ENCODE data around the gene LRFN5.

DNA sequence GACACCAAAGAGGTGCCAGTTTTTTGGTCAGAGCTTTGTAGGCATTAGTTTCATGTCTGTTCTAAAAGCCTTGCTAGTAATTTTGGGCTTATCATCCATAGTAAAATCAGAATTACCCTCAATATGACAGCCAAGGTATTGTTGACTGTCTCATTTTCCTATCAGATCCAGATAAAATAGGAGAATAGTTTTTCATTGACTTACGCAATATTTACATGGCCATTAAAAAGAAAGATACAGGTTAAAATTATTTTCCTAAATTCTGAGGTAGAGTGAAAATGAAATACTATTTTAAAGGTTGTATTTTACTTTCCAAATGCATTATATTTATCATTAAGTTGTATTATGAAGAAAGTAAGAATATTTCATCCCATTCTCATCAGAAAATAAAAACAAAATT lies 203.7 kb downstream of the LRFN5 start:
- TF ChIP-seq, protein P1, sequence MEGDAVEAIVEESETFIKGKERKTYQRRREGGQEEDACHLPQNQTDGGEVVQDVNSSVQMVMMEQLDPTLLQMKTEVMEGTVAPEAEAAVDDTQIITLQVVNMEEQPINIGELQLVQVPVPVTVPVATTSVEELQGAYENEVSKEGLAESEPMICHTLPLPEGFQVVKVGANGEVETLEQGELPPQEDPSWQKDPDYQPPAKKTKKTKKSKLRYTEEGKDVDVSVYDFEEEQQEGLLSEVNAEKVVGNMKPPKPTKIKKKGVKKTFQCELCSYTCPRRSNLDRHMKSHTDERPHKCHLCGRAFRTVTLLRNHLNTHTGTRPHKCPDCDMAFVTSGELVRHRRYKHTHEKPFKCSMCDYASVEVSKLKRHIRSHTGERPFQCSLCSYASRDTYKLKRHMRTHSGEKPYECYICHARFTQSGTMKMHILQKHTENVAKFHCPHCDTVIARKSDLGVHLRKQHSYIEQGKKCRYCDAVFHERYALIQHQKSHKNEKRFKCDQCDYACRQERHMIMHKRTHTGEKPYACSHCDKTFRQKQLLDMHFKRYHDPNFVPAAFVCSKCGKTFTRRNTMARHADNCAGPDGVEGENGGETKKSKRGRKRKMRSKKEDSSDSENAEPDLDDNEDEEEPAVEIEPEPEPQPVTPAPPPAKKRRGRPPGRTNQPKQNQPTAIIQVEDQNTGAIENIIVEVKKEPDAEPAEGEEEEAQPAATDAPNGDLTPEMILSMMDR (IDR thresholded peaks at IDR 0.05; ENCODE audit: low read length), result no peak
- TF ChIP-seq EZH2 (IDR thresholded peaks at IDR 0.05; ENCODE audit: borderline replicate concordance, low read length), result no peak

All from OCI-LY1 (cell line).